Raji (cell line): ENCODE data around the gene MED26.

Experiments
- POLR2A ChIP-seq: IDR thresholded peaks from 2 replicates; pipeline ENCODE4 v1.6.1; 2011; ENCODE audit warnings: low read depth, low read length, control low read depth; ENCODE audit not compliant: insufficient read depth

MED26 gene

DNA sequence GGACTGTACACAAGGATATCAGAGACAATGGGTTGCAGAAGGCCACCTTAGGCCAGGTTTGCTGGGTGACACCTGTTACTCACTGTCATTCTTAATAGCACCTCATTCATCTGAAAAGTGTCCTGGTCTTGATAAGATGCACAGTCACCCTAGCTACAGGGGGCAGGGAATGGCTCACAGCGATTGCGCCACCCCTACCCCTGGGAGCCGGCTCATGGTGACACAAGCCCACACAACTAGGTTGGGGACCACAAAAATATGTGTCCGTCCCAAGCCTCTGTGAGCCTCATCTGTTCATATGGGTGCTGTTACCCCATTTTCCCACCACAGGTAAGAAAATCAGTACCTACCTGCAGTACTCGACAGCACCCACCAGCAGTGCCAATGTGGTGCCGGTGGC, 23.4 kb downstream of the MED26 start:
- TF ChIP-seq POLR2A, result no peak

DNA sequence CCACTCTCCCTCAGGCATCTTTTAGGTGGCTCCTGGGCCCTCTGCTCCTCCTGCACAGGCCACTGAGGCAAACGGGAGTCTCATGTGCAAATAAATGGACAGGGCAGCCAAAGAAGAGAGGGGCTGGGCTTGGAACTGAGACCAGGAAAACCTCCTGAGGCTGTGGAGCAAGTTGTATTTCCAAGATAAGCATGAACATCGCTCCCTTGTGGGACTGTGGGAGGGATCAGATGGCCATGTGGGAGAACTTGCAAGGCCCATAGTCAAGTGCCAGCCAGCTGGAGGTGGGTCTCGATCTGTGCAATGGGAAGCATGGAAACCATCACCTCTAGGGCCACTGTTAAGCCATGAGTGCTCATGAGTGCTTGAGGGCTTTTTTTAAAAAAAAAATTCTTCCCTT, 24.9 kb downstream of the MED26 start:
- TF ChIP-seq POLR2A, result no peak

DNA sequence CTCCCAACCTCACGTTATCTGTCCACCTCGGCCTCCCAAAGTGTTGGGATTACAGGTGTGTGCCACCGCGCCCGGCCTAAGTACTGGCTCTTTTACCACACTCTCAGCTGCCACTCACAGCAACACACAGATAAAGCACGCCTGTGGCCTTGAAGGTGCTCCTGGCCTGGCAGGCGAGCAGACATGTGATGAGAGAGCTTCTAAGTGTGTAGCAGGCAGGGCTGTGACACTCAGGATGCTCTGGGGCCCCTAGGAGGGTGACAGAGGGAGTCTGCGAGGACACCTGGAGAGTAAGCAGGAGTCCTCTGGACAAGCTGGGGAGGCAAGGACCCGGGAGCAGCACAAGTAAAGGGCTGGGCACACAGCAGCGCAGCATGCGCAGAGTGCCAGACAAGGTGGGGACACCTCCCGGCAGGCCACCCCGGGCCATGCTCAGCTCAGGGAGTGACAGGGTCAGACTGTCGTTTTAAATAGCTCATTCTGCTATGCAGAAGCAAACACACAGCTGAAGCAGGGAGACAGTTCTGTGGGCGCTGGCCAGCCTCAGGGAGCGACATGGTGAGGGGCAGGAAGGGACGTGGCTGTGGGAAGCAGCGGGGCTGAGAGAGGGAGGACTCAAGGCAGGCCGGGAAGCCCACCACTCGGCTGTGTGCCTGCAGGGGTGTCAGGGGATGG, 26.5 kb downstream of the MED26 start:
- no peak for TF ChIP-seq POLR2A

DNA sequence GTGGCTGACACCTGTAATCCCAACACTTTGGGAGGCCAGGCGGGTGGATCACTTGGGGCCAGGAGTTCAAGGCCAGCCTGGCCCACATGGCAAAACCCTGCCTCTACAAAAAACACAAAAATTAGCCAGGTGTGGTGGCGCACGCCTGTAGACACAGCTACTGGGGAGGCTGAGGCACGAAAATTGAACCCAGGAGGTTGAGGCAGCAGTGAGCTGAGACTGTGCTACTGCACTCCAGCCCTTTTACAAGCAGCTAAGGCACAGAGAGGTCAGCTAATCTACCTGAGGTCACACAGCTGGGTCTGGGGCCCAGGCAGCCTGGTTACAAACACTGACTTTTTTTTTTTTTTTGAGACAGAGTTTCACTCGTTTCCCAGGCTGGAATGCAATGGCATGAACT, 27.2 kb downstream of the MED26 start:
- TF ChIP-seq POLR2A, result no peak

DNA sequence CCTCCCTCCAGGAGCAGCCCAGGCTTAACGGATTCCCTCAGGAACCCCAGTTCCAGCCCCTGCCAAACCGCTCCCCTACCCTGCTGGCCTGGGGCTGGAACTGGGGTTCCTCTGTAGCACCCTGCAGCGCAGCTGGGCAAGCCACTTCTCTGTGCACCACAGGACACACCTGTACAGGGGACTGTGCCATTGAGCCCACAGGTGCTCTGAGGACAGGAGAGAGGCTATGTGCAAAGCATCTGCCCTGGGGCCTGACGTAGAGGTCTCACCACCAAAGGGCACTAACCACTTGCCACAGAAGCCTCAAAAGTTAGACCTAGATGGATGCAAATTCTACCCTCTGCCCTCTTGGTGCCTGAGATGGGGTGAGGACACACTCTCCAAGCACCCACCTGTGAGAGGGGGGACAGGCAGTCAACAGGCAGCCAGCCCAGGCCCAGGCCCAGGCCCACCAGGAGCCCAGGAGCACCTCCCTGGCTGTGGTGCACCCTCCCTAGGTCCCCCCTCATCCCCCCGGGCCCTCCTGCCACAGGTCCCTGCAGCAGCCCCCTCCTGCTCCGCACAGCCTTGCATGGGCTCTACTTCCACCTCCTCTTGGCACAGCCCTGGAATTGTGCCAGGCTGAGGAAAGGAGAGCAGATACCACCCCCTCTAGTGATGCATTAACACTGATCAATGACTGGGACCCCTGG, 28.2 kb downstream of the MED26 start:
- TF ChIP-seq POLR2A, result no peak

DNA sequence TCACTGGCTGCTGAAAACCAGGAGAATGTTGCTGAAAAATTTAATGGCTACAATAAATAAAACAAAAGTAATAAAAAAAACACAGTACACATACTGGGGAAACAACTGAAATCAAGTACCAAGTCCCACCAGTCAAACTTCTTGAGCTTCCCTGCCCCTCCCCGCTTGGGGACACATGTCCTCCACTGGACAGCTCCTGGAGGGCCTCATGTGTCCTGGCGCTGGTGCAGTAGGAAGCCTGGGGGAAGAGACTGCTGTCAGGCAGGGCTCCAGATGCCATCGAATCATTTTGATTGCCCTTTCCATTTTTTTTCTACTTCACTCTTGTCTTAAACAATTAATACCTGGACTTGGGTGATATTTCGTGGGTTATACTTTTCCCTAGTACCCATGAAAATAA, 29.2 kb downstream of the MED26 start:
- TF ChIP-seq POLR2A, result no peak

DNA sequence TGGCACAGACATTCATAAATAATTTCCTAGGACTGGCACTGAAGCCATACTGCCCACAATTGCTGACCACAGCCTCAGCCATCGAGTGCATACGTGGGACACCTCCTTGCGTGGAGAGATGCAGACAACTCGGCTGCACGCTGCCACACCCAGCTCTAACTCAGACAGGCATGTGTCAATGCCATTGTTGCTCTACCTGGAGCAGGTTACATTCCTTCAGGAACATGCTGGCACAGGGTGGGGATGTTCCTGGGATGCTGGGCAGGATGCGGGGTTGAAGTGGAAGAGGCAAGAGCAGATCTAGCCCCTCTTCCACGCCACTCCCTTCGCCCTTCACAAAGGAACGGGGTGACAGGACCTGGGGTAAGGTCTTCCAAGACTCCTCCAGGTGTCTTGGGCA, 31.6 kb downstream of the MED26 start:
- no peak for TF ChIP-seq POLR2A

DNA sequence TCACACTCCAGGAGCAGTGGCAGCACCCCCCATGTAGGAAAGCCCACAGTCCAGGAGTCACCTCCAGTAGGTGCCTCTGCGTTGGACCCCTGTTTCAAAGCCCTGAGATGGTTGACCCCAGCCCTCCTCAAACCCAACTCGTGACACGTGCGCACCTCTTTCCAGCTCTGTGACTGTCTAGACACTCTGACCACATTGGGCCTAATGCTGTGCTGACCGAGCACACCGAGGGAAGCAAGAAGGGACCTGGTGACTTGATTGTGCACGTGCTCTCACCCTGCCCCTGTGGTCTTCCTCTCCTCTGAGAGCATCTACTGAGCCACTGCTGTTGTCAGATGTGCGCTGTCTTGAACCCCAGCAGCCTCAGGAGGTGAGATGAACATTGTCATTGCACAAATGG, 32.9 kb downstream of the MED26 start:
- TF ChIP-seq POLR2A, result no peak

DNA sequence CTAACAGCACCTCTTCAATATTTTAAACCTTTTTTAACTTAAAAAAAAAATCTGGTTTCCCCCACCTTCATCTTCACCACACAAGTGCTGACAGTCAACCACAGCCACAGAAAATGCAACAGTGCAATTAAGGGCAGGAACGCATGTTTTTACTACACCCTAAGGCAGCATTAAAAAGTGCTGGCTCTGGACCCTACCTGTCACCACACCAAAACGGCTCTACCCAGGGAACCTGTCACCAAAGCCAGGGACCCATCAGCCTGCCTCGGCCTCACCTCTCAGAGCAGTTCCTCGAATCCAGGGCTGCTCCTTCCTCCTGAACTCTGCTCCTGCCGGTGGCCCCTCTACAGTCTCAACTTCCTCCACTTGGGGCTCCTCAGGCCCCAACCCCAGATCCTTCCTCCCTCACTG, 33.3 kb downstream of the MED26 start:
- TF ChIP-seq POLR2A, result no peak

DNA sequence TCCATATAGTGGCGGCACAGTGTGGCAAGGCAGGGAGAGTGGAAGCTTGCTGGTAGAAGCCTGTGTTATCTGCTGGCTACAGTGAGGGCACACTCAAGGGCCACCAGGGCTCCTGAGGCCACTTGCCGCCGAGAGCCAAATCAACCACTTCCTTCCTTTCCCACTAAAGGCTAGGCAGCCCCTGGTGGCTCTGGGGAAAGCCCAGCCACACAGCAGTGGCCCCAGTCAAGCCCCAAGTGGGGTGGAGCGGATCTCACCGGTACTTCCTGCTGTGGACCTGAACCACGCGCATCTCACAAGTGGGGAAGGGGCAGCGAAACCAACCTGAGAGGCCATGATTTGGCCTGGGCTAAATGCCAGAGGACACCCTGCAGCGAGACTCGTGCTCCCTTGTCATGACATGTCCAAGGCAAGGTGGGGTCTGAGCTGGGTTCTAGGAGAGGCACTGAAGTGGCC, 33.8 kb downstream of the MED26 start:
- TF ChIP-seq POLR2A, result no peak

DNA sequence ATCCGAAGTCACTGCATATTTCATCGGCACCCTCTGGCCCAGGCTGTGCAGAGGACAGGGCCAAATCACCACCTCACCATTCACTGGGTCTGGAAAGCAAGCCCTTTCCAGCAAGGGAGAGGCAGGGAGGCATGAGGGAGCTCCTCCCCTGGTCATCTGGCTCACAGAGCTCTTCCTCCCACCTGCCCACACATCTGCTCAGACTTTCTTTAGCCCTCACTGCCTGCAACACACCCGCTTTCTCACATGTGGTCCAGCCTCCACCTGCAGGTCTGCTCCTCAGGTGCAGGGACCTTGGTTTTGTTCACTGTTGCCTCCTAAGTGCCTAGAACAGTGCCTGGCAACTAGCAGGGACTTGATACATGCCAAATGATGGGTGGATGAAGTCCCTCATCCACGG, 34.8 kb downstream of the MED26 start:
- TF ChIP-seq POLR2A, result no peak

DNA sequence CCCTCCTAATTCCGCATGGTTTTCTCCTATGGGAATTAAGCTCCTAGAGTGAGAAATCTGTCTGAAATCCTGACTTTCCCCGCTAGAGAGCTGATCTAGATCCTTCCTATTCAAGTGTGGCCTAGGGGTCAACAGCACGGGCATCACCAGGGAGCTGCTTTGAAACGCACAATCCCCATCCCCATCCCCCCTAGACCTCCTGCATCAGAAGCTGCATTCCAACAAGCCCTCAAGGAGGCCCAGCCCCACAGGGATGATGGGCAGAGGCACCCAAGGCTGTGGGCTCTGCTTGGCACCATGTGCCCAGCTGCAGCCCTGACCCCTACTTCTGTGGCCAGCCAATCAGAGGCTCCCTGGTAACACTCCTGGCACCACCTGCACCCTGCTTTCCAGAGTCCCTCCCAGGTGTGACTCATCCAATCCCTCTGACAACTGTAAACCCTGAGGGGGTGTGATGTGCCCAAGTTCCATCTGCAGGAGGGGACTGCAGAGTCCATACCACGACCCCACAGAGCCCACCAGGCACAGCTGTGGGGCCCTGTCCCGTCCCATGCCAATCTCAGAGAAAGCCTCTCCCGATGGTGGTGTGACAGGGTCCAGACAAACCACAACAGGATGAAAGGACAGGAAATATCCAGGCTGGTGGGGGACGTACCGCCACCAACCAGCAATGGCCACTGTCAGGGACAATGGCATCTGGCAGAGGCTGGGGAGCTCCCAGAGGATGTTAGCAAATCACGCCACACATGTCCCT, 36.0 kb downstream of the MED26 start:
- TF ChIP-seq POLR2A, result no peak

DNA sequence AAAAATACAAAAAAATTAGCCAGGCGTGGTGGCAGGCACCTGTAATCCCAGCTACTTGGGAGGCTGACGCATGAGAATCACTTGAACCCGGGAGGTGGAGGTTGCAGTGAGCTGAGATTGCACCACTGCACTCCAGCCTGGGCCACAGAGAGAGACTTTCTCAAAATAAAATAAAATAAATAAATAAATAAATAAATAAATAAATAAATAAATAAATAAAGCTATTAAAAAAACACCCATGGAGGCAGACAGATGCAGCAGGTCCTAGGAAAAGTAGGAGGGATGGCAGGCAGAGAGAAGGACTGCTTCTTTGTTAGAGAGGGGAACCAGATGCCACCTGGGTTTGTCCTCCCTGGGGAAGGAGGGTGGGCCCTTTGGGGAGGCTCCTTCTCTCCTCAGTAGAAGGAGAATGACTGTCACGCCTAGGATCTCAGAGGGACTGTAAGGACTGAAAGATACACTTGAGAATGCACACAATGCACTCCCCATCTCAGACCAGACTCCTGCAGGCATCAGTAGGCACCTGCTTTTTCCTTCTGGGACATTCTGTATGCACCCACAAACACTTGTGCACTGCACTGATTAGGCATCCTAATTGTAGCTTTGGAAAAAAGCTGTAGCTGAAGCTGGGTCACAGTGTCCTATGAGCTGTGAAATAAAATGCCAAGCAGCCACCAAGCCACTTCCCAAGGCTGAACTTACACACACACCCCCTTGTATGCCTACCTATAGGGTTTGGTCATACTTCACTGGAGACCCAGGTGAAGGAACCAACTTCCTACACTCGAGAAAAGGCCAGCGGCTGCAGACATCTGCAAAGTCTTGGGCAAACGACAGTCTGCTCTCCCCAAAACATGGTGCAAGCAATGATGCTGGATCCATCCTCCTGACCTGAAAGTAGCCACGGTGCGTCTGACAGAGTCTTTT, 36.9 kb downstream of the MED26 start:
- TF ChIP-seq POLR2A, result no peak

DNA sequence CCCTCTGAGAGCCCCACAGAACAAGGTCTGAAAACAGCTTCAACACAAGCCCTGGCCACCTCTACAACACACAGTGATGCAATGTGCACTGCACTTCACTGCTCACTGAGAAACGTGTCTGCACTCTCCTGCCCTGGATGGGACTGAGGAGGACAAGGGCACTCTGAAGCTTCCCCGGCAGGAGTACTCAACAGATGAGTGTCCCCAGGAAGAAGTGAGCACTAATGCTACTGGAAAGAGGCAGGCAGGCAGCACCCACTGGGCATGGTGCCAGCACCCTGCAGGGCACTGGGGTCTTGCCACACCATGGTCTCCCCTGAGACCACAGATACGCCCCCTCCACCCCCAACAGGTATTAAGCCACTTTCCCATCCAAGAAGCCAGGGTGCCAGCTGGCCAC, 38.1 kb downstream of the MED26 start:
- TF ChIP-seq POLR2A, result peak; percentile 48; the same call in 1 of the 2 replicates
